CD4-positive, alpha-beta memory T cell (primary cell): ENCODE measurements around the gene AKR7A3. TPM values are rescaled to one million over a fixed set of nuclear protein-coding genes. Genes with fewer than 3 reads are reported as not detected.
A peak's percentile ranks its signal among the peaks of the same experiment; 100 is the strongest.

ENCODE experiments used
- CTCF ChIA-PET: fragments of 350-600 bp; sonication (Branson Sonifier 250); formaldehyde crosslinking; loops from one replicate; lab custom pipeline; 2021; ENCODE audit warnings: inconsistent platforms; ENCODE audit not compliant: partially characterized antibody; lab: Charles Lee
- POLR2A ChIA-PET: fragments of 350-600 bp; sonication (Branson Sonifier 250); formaldehyde crosslinking; loops from one replicate; lab custom pipeline; 2021; ENCODE audit not compliant: partially characterized antibody; lab: Charles Lee
- DNase-seq, 5 donors: peaks; one replicate each; pipeline versions ENCODE4 v3.0.0 to v3.0.0-alpha.2; 2020 to 2022; ENCODE audit warnings: mixed read lengths in 1 of 5
- H3K27ac ChIP-seq: one replicate; pipeline ENCODE4 v1.7.0; 2013; ENCODE audit warnings: low read depth, low read length
- H3K27me3 ChIP-seq: 2 replicates; pipeline ENCODE4 v1.7.0; 2013; ENCODE audit warnings: mild to moderate bottlenecking, low read length, moderate library complexity; ENCODE audit not compliant: insufficient read depth
- H3K36me3 ChIP-seq: 2 replicates; pipeline ENCODE4 v1.7.0; 2013; ENCODE audit warnings: mild to moderate bottlenecking, low read length, moderate library complexity; ENCODE audit not compliant: insufficient read depth
- H3K4me1 ChIP-seq: 2 replicates; pipeline ENCODE4 v1.7.0; 2013; ENCODE audit warnings: mild to moderate bottlenecking, low read length, moderate library complexity; ENCODE audit not compliant: insufficient read depth
- H3K4me3 ChIP-seq, 2 donors: one replicate each; pipeline ENCODE4 v1.7.0; 2013; ENCODE audit warnings: low read length in 2 of 2, mild to moderate bottlenecking in 1 of 2
- H3K9me3 ChIP-seq, 2 donors: one replicate each; pipeline ENCODE4 v1.7.0; 2013; ENCODE audit warnings: low read length in 2 of 2, control low read depth in 1 of 2; ENCODE audit not compliant: control insufficient read depth in 1 of 2
- H3K27ac Mint-ChIP-seq, 7 donors: one replicate each; pipeline ENCODE4 v1.8.0; 2020 to 2021; ENCODE audit warnings: mixed read lengths in 7 of 7, mild to moderate bottlenecking in 6 of 7, inconsistent platforms in 3 of 7, moderate library complexity in 3 of 7
- H3K27me3 Mint-ChIP-seq, 2 donors: one replicate each; pipeline ENCODE4 v1.8.0; 2020 to 2021; ENCODE audit warnings: mixed read lengths in 2 of 2
- H3K36me3 Mint-ChIP-seq, 2 donors: one replicate each; pipeline ENCODE4 v1.8.0; 2020 to 2021; ENCODE audit warnings: mixed read lengths in 2 of 2, inconsistent platforms in 1 of 2, mild to moderate bottlenecking in 1 of 2
- H3K4me1 Mint-ChIP-seq, 4 donors: one replicate each; pipeline ENCODE4 v1.8.0; 2020 to 2021; ENCODE audit warnings: mixed read lengths in 4 of 4, mild to moderate bottlenecking in 1 of 4
- H3K4me3 Mint-ChIP-seq, 8 donors: one replicate each; pipeline ENCODE4 v1.8.0; 2020 to 2021; ENCODE audit warnings: mixed read lengths in 8 of 8, mild to moderate bottlenecking in 7 of 8, moderate library complexity in 6 of 8, inconsistent platforms in 3 of 8
- H3K9me3 Mint-ChIP-seq, 8 donors: one replicate each; pipeline ENCODE4 v1.8.0; 2020 to 2021; ENCODE audit warnings: mixed read lengths in 8 of 8, mild to moderate bottlenecking in 5 of 8, inconsistent platforms in 3 of 8, moderate library complexity in 1 of 8
- intact Hi-C: fragments of 100-400 bp; cut with micrococcal nuclease; formaldehyde crosslinking; loops from one replicate; pipeline ENCODE4 v1.15.1; 2023
- polyA plus RNA-seq, 2 donors: library from polyadenylated mRNA; unstranded; fragments of 300-500 nt; fragmentation: Illumina TruSeq; gene quantifications; one replicate each; pipeline ENCODE4 v1.2.3, GENCODE V29; 2021
- total RNA-seq, 2 experiments: library from RNA; stranded (reverse); gene quantifications; one replicate each; pipeline ENCODE4 v1.2.3, GENCODE V29; 2021

AKR7A3 gene
- total and polyA plus RNA-seq, 4 experiments from 2014 or later = 0.86 to 1.1 TPM; not detected in 2

- peaks cover 3 to 6% of the 10 kb centered on the region in 2 donors for H3K36me3 Mint-ChIP-seq
- ChIA-PET POLR2A (interaction anchor here (1.0 to 1.2 kb wide), 2 partner anchors 26 to 336 kb away, joined by 3 to 4 read pairs; no protein-coding TSS in a partner anchor), CTCF (interaction anchor here (1.3 to 1.6 kb wide), 3 partner anchors 10 to 330 kb away, joined by 3 to 4 read pairs (median 4); no protein-coding TSS in a partner anchor)
- no peaks in the 10 kb centered on the region for H3K9me3 ChIP-seq
- no peak for DNase-seq
- H3K4me1 ChIP-seq = no peaks in the 10 kb centered on the region
- H3K4me3 Mint-ChIP-seq = no peak overlapping the region
- H3K9me3 Mint-ChIP-seq = peaks cover 0 to 8% (median 0%) of the 10 kb centered on the region in 8 donors
- H3K4me3 ChIP-seq = no peak overlapping the region
- H3K36me3 ChIP-seq = no peaks in the 10 kb centered on the region
- no peaks in the 10 kb centered on the region for H3K27me3 ChIP-seq
- no peaks in the 10 kb centered on the region for H3K4me1 Mint-ChIP-seq
- H3K27me3 Mint-ChIP-seq = no peaks in the 10 kb centered on the region
- H3K27ac ChIP-seq = no peak overlapping the region
- peak overlapping the region in 1 of 7 donors; percentile 41 for H3K27ac Mint-ChIP-seq
- intact Hi-C loops = no loop called here
Observed at GRCh38 chr1:19331262-19331878, 42.8 kb upstream of the AKR7A3 start.

GRCh38 chr1:19330449-19331135 is 42.0 kb upstream of the AKR7A3 start:
- intact Hi-C loops = no loop called here
- DNase-seq = no peak
- ChIA-PET POLR2A (interaction anchor here (1.0 to 1.2 kb wide), 2 partner anchors 25 to 337 kb away, joined by 3 to 4 read pairs; no protein-coding TSS in a partner anchor), CTCF (interaction anchor here (0.5 to 1.6 kb wide), 5 partner anchors 11 to 331 kb away, joined by 3 to 4 read pairs (median 3); no protein-coding TSS in a partner anchor)
- H3K36me3 ChIP-seq = no peaks in the 10 kb centered on the region
- no peak overlapping the region for H3K4me3 ChIP-seq
- Mint-ChIP-seq H3K4me3 (no peak overlapping the region), H3K36me3 (peaks cover 3 to 6% of the 10 kb centered on the region in 2 donors), H3K9me3 (peaks cover 0 to 6% (median 0%) of the 10 kb centered on the region in 8 donors), H3K4me1 (no peaks in the 10 kb centered on the region), H3K27ac (peak overlapping the region in 2 of 7 donors; percentile 38 to 59), H3K27me3 (no peaks in the 10 kb centered on the region)
- no peaks in the 10 kb centered on the region for H3K4me1 ChIP-seq
- no peak overlapping the region for H3K27ac ChIP-seq
- no peaks in the 10 kb centered on the region for H3K27me3 ChIP-seq
- H3K9me3 ChIP-seq = no peaks in the 10 kb centered on the region

- Mint-ChIP-seq H3K36me3 (peaks cover 2 to 6% of the 10 kb centered on the region in 2 donors), H3K27me3 (no peaks in the 10 kb centered on the region), H3K4me1 (no peaks in the 10 kb centered on the region), H3K27ac (peak overlapping the region in 3 of 7 donors; percentile 13 to 79 (median 57)), H3K4me3 (peak overlapping the region in 1 of 8 donors; percentile 2), H3K9me3 (peaks cover 0 to 9% (median 0%) of the 10 kb centered on the region in 8 donors)
- H3K4me3 ChIP-seq = no peak overlapping the region
- H3K9me3 ChIP-seq = no peaks in the 10 kb centered on the region
- no peak for DNase-seq
- no peak overlapping the region for H3K27ac ChIP-seq
- H3K36me3 ChIP-seq = no peaks in the 10 kb centered on the region
- H3K4me1 ChIP-seq = no peaks in the 10 kb centered on the region
- ChIA-PET POLR2A (no interaction called here), CTCF (interaction anchor here (1.0 to 1.6 kb wide), 2 partner anchors 12 to 14 kb away, joined by 3 read pairs; no protein-coding TSS in a partner anchor)
- intact Hi-C loops = no loop called here
- H3K27me3 ChIP-seq = no peaks in the 10 kb centered on the region
Observed at GRCh38 chr1:19329611-19330010, 41.0 kb upstream of the AKR7A3 start.

GRCh38 chr1:19329188-19329587 is 40.6 kb upstream of the AKR7A3 start:
- no peaks in the 10 kb centered on the region for H3K36me3 ChIP-seq
- H3K27me3 ChIP-seq = no peaks in the 10 kb centered on the region
- no peaks in the 10 kb centered on the region for H3K9me3 ChIP-seq
- intact Hi-C loops = no loop called here
- POLR2A ChIA-PET = no interaction called here
- no peaks in the 10 kb centered on the region for H3K4me1 Mint-ChIP-seq
- no peak overlapping the region for H3K4me3 Mint-ChIP-seq
- no peaks in the 10 kb centered on the region for H3K4me1 ChIP-seq
- peak overlapping the region in 1 of 7 donors; percentile 57 for H3K27ac Mint-ChIP-seq
- H3K4me3 ChIP-seq = no peak overlapping the region
- peaks cover 0 to 9% (median 0%) of the 10 kb centered on the region in 8 donors for H3K9me3 Mint-ChIP-seq
- DNase-seq = no peak
- H3K27me3 Mint-ChIP-seq = no peaks in the 10 kb centered on the region
- peaks cover 2 to 6% of the 10 kb centered on the region in 2 donors for H3K36me3 Mint-ChIP-seq
- CTCF ChIA-PET = no interaction called here
- H3K27ac ChIP-seq = no peak overlapping the region

- ChIA-PET CTCF (no interaction called here), POLR2A (no interaction called here)
- Histone ChIP-seq H3K4me3 (no peak overlapping the region), H3K27ac (no peak overlapping the region), H3K9me3 (no peaks in the 10 kb centered on the region), H3K36me3 (no peaks in the 10 kb centered on the region), H3K27me3 (no peaks in the 10 kb centered on the region), H3K4me1 (no peaks in the 10 kb centered on the region)
- H3K27ac Mint-ChIP-seq = no peak overlapping the region
- no peak overlapping the region for H3K4me3 Mint-ChIP-seq
- intact Hi-C loops = no loop called here
- DNase-seq = no peak
- peaks cover 0 to 9% (median 0%) of the 10 kb centered on the region in 8 donors for H3K9me3 Mint-ChIP-seq
- H3K27me3 Mint-ChIP-seq = no peaks in the 10 kb centered on the region
- H3K36me3 Mint-ChIP-seq = peaks cover 2 to 6% of the 10 kb centered on the region in 2 donors
- no peaks in the 10 kb centered on the region for H3K4me1 Mint-ChIP-seq
Observed at GRCh38 chr1:19328486-19328885, 39.9 kb upstream of the AKR7A3 start.

- Mint-ChIP-seq H3K4me3 (no peak overlapping the region), H3K27ac (peak overlapping the region in 3 of 7 donors; percentile 22 to 65 (median 50)), H3K36me3 (peaks cover 2 to 6% of the 10 kb centered on the region in 2 donors), H3K27me3 (no peaks in the 10 kb centered on the region), H3K4me1 (no peaks in the 10 kb centered on the region), H3K9me3 (peaks cover 0 to 9% (median 0%) of the 10 kb centered on the region in 8 donors)
- Histone ChIP-seq H3K9me3 (no peaks in the 10 kb centered on the region), H3K27me3 (no peaks in the 10 kb centered on the region), H3K27ac (no peak overlapping the region), H3K4me1 (no peaks in the 10 kb centered on the region), H3K4me3 (no peak overlapping the region), H3K36me3 (no peaks in the 10 kb centered on the region)
- intact Hi-C loops = no loop called here
- ChIA-PET CTCF (no interaction called here), POLR2A (no interaction called here)
- no peak for DNase-seq
Observed at GRCh38 chr1:19327736-19328135, 39.2 kb upstream of the AKR7A3 start.

GRCh38 chr1:19327301-19327700 is 38.7 kb upstream of the AKR7A3 start:
- Histone ChIP-seq H3K9me3 (no peaks in the 10 kb centered on the region), H3K36me3 (no peaks in the 10 kb centered on the region), H3K4me1 (no peaks in the 10 kb centered on the region), H3K27me3 (no peaks in the 10 kb centered on the region), H3K27ac (no peak overlapping the region), H3K4me3 (no peak overlapping the region)
- Mint-ChIP-seq H3K4me1 (no peaks in the 10 kb centered on the region), H3K27ac (peak overlapping the region in 2 of 7 donors; percentile 41 to 50), H3K9me3 (peaks cover 0 to 9% (median 0%) of the 10 kb centered on the region in 8 donors), H3K36me3 (peaks cover 4 to 8% of the 10 kb centered on the region in 2 donors), H3K27me3 (no peaks in the 10 kb centered on the region), H3K4me3 (no peak overlapping the region)
- ChIA-PET CTCF (no interaction called here), POLR2A (no interaction called here)
- intact Hi-C loops = no loop called here
- no peak for DNase-seq
